A673 (cell line): ENCODE results near the gene HIRIP3. TPM values are rescaled to one million over a fixed set of nuclear protein-coding genes. Genes with fewer than 3 reads are reported as not detected.

Source experiments
- BruUV-seq: library from RNA; stranded (reverse); fragments of 400-500 nt; replicated peaks from 2 replicates; lab custom pipeline; 2021; lab: Mats Ljungman, UMichigan
- CTCF ChIA-PET: fragments of 300-600 bp; sonication (Branson Sonifier 250); formaldehyde crosslinking; loops from one replicate; lab custom pipeline; 2022; ENCODE audit warnings: antibody characterized with exemption; lab: Charles Lee
- POLR2A ChIA-PET: fragments of 300-600 bp; sonication (Branson Sonifier 250); formaldehyde crosslinking; loops from one replicate; lab custom pipeline; 2022; ENCODE audit warnings: antibody characterized with exemption; ENCODE audit not compliant: low non-redundant PET; lab: Charles Lee
- DNase-seq: peaks from one replicate; pipeline ENCODE4 v3.0.0-alpha.2; 2015; ENCODE audit warnings: low spot score
- H3K27ac ChIP-seq: fragments of 200-600 bp; sonication (generic); 2 replicates; pipeline ENCODE4 v1.5.1; 2016; ENCODE audit warnings: mixed run types, low read depth, mild to moderate bottlenecking, mixed read lengths, antibody characterized with exemption, low read length; ENCODE audit not compliant: poor library complexity, severe bottlenecking
- H3K27me3 ChIP-seq: fragments of 200-600 bp; sonication (generic); replicated peaks from 2 replicates; pipeline ENCODE4 v1.6.1; 2017; ENCODE audit warnings: mixed run types, low read depth, mild to moderate bottlenecking, mixed read lengths, antibody characterized with exemption, low read length; ENCODE audit not compliant: insufficient read depth, poor library complexity
- H3K36me3 ChIP-seq: fragments of 200-600 bp; sonication (generic); 2 replicates; pipeline ENCODE4 v1.6.1; 2016; ENCODE audit warnings: mixed run types, mild to moderate bottlenecking, mixed read lengths, antibody characterized with exemption, low read length; ENCODE audit not compliant: insufficient read depth, poor library complexity, severe bottlenecking
- H3K4me1 ChIP-seq: fragments of 200-600 bp; sonication (generic); 2 replicates; pipeline ENCODE4 v1.6.1; 2017; ENCODE audit warnings: mixed run types, mild to moderate bottlenecking, mixed read lengths, antibody characterized with exemption, low read length; ENCODE audit not compliant: insufficient read depth, poor library complexity, severe bottlenecking
- H3K4me3 ChIP-seq: fragments of 200-600 bp; sonication (generic); 2 replicates; pipeline ENCODE4 v1.5.1; 2016; ENCODE audit warnings: low read depth, mixed run types, mild to moderate bottlenecking, mixed read lengths, low read length; ENCODE audit not compliant: poor library complexity, severe bottlenecking
- H3K9me3 ChIP-seq: fragments of 200-600 bp; sonication (generic); 2 replicates; pipeline ENCODE4 v1.6.1; 2016; ENCODE audit warnings: mixed run types, low read depth, mild to moderate bottlenecking, mixed read lengths, antibody characterized with exemption, low read length; ENCODE audit not compliant: poor library complexity, severe bottlenecking
- CTCF ChIP-seq: fragments of 300-800, 200-600 bp; sonication (generic); conservative IDR thresholded peaks from 2 replicates; pipeline ENCODE4 v1.5.1; 2017; ENCODE audit warnings: low read depth, mild to moderate bottlenecking, antibody characterized with exemption, low read length, moderate library complexity, mixed read lengths
- EZH2 ChIP-seq: fragments of 200-600 bp; sonication (generic); IDR thresholded peaks from 2 replicates; pipeline ENCODE4 v1.6.1; 2017; ENCODE audit warnings: borderline replicate concordance, low read depth, mild to moderate bottlenecking, mixed read lengths, antibody characterized with exemption, low read length; ENCODE audit not compliant: poor library complexity, severe bottlenecking
- intact Hi-C: fragments of 100-400 bp; cut with micrococcal nuclease; formaldehyde crosslinking; loops from one replicate; pipeline ENCODE4 v1.10.0; 2022; ENCODE audit not compliant: unreplicated experiment
- total RNA-seq: library from RNA; stranded (reverse); gene quantifications from 2 replicates; pipeline ENCODE4 v1.2.3, GENCODE V29; 2021

HIRIP3 gene
- total RNA-seq, 1 experiment from 2014 or later = 29.7 TPM

DNA sequence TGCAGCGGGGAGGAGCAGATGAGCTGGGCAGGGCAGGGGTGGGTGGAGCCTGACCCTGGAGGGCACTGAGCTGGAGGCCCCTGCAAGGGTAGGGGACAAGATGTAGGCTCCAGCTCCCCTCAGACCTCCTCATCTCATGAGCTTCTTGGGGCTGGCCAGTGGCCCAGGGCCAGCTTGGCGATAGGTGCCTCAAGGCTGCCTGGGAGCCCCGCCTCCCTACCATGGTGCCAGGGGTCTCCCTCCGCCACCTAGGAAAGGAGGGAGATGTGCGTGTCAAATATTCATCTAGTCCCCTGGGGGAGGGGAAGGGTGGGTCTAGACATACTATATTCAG, 3.9 kb downstream of the HIRIP3 start:
- Histone ChIP-seq H3K27me3 (no peaks in the 10 kb centered on the region), H3K9me3 (no peaks in the 10 kb centered on the region), H3K27ac (no peak overlapping the region), H3K36me3 (peaks cover 48% of the 10 kb centered on the region), H3K4me1 (peaks cover 11% of the 10 kb centered on the region), H3K4me3 (no peak overlapping the region)
- no peak for DNase-seq
- BruUV-seq = no TSS peak
- ChIA-PET CTCF (no interaction called here), POLR2A (no interaction called here)
- intact Hi-C loops = no loop called here
- TF ChIP-seq EZH2 = no peak
- no peak for TF ChIP-seq CTCF

GRCh38 chr16:29990883-29991570, 4.4 kb downstream of the HIRIP3 start:
- POLR2A ChIA-PET = no interaction called here
- DNase-seq = no peak
- H3K4me3 ChIP-seq = no peak overlapping the region
- BruUV-seq = no TSS peak
- TF ChIP-seq EZH2 (no peak), CTCF (no peak)
- intact Hi-C loops = no loop called here
- H3K27me3 ChIP-seq = no peaks in the 10 kb centered on the region
- H3K9me3 ChIP-seq = no peaks in the 10 kb centered on the region
- no peak overlapping the region for H3K27ac ChIP-seq
- peaks cover 53% of the 10 kb centered on the region for H3K36me3 ChIP-seq
- CTCF ChIA-PET = no interaction called here
- H3K4me1 ChIP-seq = peaks cover 11% of the 10 kb centered on the region

DNA sequence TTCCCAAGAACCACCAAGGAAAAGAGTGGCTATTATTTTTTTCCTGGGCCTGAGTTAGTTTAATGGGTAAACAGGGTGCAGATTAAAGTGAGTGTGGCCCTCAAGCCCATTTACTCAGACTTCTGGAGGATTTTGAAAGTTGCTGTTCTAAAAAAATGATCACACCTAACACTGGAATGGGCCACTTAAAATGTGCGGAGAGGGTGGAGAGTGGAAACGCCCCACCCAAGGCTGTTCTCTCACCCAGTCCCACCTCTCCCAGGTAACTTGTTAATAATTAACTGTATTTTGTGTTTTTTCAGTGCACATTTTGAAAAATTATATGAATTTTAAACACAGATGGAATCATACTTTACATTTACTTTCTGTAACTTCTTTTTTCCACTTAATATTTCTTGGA, 5.4 kb downstream of the HIRIP3 start:
- Histone ChIP-seq H3K9me3 (no peaks in the 10 kb centered on the region), H3K4me1 (peaks cover 8% of the 10 kb centered on the region), H3K27me3 (no peaks in the 10 kb centered on the region), H3K27ac (no peak overlapping the region), H3K4me3 (no peak overlapping the region), H3K36me3 (peaks cover 63% of the 10 kb centered on the region)
- no TSS peak for BruUV-seq
- ChIA-PET POLR2A (no interaction called here), CTCF (no interaction called here)
- TF ChIP-seq CTCF (no peak), EZH2 (no peak)
- DNase-seq = no peak
- intact Hi-C loops = no loop called here
